Bronchial epithelial cell (primary cell): ENCODE results near the gene CNEP1R1. TPM values are rescaled to one million over a fixed set of nuclear protein-coding genes. Genes with fewer than 3 reads are reported as not detected.

Source experiments
- DNase-seq: peaks from one replicate; pipeline ENCODE4 v3.0.0-alpha.2; 2010; ENCODE audit warnings: low read depth
- FAIRE-seq: peaks from 2 replicates; lab custom pipeline; 2011; peaks lifted over from hg19 to GRCh38; lab: Jason Lieb, UNC
- H3K27me3 ChIP-seq: 2 replicates; pipeline ENCODE4 v1.5.1; 2011; ENCODE audit warnings: low read length; ENCODE audit not compliant: control insufficient read depth, insufficient read depth
- H3K36me3 ChIP-seq: 2 replicates; pipeline ENCODE4 v1.5.1; 2011; ENCODE audit warnings: low read length; ENCODE audit not compliant: control insufficient read depth, insufficient read depth
- H3K4me3 ChIP-seq: 2 replicates; pipeline ENCODE4 v1.5.1; 2011; ENCODE audit warnings: mild to moderate bottlenecking, low read depth, low read length, control low read depth
- CTCF ChIP-seq: IDR thresholded peaks from 2 replicates; pipeline ENCODE4 v1.5.1; 2011; ENCODE audit warnings: mild to moderate bottlenecking, moderate library complexity, low read length, control low read depth, inconsistent platforms; ENCODE audit not compliant: insufficient read depth, severe bottlenecking
- total RNA-seq: library from RNA; depleted of rRNA; stranded (reverse); fragments of >200 nt; gene quantifications from 2 replicates; pipeline ENCODE4 v1.2.1, GENCODE V29; 2014

CNEP1R1 gene
- total RNA-seq, 1 donor from 2014 or later, result 23.7 TPM

DNA sequence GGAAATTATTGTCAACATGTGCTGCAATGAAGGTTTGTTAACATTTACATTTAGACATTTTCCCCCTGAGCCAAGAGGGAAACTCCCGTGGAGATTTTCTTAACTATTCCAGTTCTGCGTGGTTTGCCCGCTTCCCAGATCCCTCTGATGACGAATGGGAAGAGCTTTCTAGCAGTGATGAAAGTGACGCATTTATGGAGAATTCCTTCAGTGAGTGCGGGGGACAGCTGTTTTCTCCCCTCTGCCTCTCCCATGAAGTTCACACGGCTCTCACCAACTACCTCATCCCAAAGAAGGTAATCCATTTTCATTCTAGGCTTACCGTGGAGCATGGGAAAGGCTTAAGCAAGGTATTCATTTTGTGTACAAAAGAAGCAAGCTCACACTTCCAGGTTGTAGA, 59.0 kb downstream of the CNEP1R1 start:
- H3K27me3 ChIP-seq, result no peaks in the 10 kb centered on the region
- no peak overlapping the region for H3K4me3 ChIP-seq
- peaks cover 6% of the 10 kb centered on the region for H3K36me3 ChIP-seq
- FAIRE-seq (no peak), DNase-seq (no peak)
- TF ChIP-seq CTCF, result no peak

GRCh38 chr16:50086176-50086575, 61.2 kb downstream of the CNEP1R1 start:
- no peak for FAIRE-seq
- H3K36me3 ChIP-seq, result peaks cover 3% of the 10 kb centered on the region
- H3K4me3 ChIP-seq, result no peak overlapping the region
- no peak for TF ChIP-seq CTCF
- no peak for DNase-seq
- H3K27me3 ChIP-seq, result no peaks in the 10 kb centered on the region

Other genes with a start within 250 kb of the CNEP1R1 start
- gene ZNF423, start 169.1 kb upstream of the CNEP1R1 start, total RNA-seq, result under 0.01 TPM in 2 replicates
- gene HEATR3, start 40.7 kb downstream of the CNEP1R1 start, total RNA-seq, result 14.8 and 16.1 TPM in 2 replicates
- gene TENT4B, start 128.1 kb downstream of the CNEP1R1 start, total RNA-seq, result 9.2 and 9.5 TPM in 2 replicates
- gene ADCY7, start 241.3 kb downstream of the CNEP1R1 start, total RNA-seq, result 29.2 and 61.7 TPM in 2 replicates